ENCODE data around the gene KCNK4. TPM values are rescaled to one million over a fixed set of nuclear protein-coding genes. Genes with fewer than 3 reads are reported as not detected.

Gene KCNK4
- polyA plus RNA-seq, 3 donors: not detected

DNA sequence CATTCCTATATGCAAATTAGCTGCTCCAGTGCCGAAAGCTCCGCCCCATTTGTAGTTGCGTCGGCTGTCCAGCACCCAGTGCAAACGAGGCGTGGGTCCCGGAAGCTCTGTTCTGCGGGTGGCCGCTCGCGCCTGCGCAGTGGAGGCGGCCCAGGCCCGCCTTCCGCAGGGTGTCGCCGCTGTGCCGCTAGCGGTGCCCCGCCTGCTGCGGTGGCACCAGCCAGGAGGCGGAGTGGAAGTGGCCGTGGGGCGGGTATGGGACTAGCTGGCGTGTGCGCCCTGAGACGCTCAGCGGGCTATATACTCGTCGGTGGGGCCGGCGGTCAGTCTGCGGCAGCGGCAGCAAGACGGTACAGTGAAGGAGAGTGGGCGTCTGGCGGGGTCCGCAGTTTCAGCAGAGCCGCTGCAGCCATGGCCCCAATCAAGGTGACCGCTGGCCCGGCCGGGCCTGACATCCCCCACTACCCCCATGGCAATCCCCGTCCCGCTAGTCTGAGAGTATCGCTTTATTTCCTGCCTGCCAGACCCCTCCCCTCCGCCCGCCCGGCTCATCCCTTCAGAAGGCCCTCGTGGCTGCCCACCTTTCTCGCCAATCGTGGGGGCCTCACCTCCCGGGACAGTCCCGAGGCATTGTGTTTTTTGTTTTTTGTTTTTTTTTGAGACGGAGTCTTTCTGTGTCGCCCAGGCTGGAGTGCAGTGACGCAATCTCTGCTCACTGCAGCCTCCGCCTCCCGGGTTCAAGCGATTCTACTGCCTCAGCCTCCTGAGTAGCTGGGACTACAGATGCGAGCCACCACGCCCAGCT, 27.1 kb downstream of the KCNK4 start, which contains the start of gene PRDX5:
Gene PRDX5, plus strand, starts transcription at position 161 of the 805 bp plus-strand sequence. Its CDS starts 95 bp downstream, at position 256.
- peak within 1 kb of the TSS; percentile 83 for H3K9ac ChIP-seq (ENCODE audit: insufficient read depth, low read length, poor library complexity, severe bottlenecking)
- H3K9me3 ChIP-seq (replicated peaks in 1 of 2; ENCODE audit: control insufficient read depth in 1 of 2, insufficient read depth in 1 of 2, low read length in 2 of 2): no peaks in the 10 kb centered on the region
- peak within 1 kb of the TSS; percentile 51 to 93 (median 91) for H3K4me3 ChIP-seq (replicated peaks in 1 of 3; ENCODE audit: low read depth in 2 of 3, low read length in 3 of 3)
- H2AFZ ChIP-seq (ENCODE audit: insufficient read depth, low read depth, low read length, poor library complexity, severe bottlenecking): peak within 1 kb of the TSS; percentile 82
- H3K4me2 ChIP-seq (replicated peaks; ENCODE audit: extremely low read depth, low read length, poor library complexity, severe bottlenecking): peak within 1 kb of the TSS; percentile 95
- intact Hi-C loops (cut with micrococcal nuclease): loop anchor here (1.0 to 5.0 kb wide), 3 partner anchors 13 to 39 kb away; partner anchors contain the start of genes RPS6KA4 (in 2 of the 2) and ESRRA (in 1 of the 2)
- peaks cover 49 to 60% of the 10 kb centered on the region in 2 donors for H3K36me3 ChIP-seq (replicated peaks in 1 of 2; ENCODE audit: control insufficient read depth in 1 of 2, insufficient read depth in 2 of 2, low read length in 2 of 2)
- Mint-ChIP-seq H3K27ac (peak within 1 kb of the TSS; percentile 98 to 99 (median 99)), H3K4me3 (peak within 1 kb of the TSS; percentile 88 to 94), H3K27me3 (ENCODE audit: low read depth in 3 of 3) (peaks cover 0 to 1% (median 0%) of the 10 kb centered on the region in 3 donors), H3K9me3 (no peaks in the 10 kb centered on the region), H3K4me1 (peaks cover 29% of the 10 kb centered on the region), H3K36me3 (peaks cover 42 to 58% of the 10 kb centered on the region in 2 donors)
- H4K20me1 ChIP-seq (ENCODE audit: insufficient read depth, low read length): peaks cover 33% of the 10 kb centered on the region
- WGBS (ENCODE audit: insufficient coverage): under 1% methylated on average over 51 of the region's 61 CpGs
- peak within 1 kb of the TSS; percentile 96 to 97 for H3K27ac ChIP-seq (ENCODE audit: low read depth in 1 of 2, low read length in 2 of 2)
- DNase-seq: peak; percentile 96 to 98 (median 98)
- peaks cover 9% of the 10 kb centered on the region for H3K79me2 ChIP-seq (ENCODE audit: insufficient read depth, low read length)
- peaks cover 28 to 43% of the 10 kb centered on the region in 2 donors for H3K4me1 ChIP-seq (ENCODE audit: control insufficient read depth in 1 of 2, insufficient read depth in 2 of 2, low read length in 2 of 2)
- TF ChIP-seq, protein P1, sequence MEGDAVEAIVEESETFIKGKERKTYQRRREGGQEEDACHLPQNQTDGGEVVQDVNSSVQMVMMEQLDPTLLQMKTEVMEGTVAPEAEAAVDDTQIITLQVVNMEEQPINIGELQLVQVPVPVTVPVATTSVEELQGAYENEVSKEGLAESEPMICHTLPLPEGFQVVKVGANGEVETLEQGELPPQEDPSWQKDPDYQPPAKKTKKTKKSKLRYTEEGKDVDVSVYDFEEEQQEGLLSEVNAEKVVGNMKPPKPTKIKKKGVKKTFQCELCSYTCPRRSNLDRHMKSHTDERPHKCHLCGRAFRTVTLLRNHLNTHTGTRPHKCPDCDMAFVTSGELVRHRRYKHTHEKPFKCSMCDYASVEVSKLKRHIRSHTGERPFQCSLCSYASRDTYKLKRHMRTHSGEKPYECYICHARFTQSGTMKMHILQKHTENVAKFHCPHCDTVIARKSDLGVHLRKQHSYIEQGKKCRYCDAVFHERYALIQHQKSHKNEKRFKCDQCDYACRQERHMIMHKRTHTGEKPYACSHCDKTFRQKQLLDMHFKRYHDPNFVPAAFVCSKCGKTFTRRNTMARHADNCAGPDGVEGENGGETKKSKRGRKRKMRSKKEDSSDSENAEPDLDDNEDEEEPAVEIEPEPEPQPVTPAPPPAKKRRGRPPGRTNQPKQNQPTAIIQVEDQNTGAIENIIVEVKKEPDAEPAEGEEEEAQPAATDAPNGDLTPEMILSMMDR (IDR thresholded peaks at IDR 0.05): peak; percentile 38
- no peaks in the 10 kb centered on the region for H3K27me3 ChIP-seq (ENCODE audit: control insufficient read depth in 2 of 2, insufficient read depth in 2 of 2, low read length in 2 of 2)
